ENCODE measurements around the gene TENM4.

TENM4 gene

DNA sequence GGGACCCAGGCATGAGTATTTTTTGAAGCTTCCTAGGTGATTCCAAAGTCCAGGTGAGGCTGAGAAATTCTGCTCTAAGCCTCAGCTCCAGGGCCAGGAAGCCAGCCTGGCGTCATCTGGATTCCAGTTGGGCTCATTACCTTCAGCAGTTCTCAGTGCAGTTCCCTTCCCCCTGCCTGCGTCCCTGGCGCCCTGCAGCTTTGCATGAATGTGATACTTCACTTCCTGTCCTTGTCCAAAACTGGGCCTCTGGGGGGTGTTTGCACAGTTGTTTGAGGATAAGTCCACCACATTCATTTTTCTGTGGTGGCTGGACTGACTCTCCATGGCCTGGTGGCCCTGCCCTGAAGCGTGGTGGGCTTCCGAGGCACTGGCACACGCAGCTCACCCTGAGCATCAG is 98.1 kb downstream of the TENM4 start:
- no peak for DNase-seq (ENCODE audit: low read depth)

DNA sequence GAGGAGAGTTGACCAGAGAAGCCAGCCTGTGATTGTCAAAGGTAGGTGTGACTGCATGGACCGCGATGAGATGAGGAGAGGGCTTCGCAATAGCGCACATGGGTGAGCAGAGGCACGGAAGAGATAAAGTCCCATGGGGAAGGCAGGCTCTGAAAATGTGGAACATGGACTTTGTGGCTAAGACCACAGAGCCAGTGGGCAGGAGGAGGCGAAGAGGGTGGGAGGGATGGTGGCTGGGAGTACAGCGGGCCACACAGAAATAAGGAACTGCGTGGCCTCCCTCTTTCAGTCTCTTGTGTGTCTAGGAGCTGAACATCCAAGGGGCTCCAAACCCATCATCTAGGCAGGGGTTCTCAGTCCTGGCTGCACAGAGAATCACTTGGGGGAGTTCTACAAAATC is 98.6 kb downstream of the TENM4 start:
- no peak for DNase-seq (ENCODE audit: low read depth)

DNA sequence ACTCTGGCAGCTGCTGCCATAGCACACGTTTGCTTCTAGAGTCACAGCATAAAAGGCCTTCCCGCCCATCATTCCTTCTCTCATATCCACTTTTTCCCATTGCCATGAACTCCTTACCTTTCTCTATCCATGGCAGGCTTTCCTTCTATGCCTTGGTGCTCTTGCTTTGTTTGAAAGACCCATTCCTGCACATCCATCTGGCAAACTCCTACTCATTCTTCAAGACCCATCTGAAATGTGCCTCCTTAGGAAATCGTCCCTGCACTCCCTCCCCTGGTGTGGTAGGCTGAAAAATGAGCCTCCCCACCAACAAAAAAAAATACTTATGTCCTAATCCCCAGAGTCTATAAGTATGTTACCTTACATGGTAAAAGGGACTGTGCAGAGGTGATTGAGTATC is 100.3 kb downstream of the TENM4 start:
- no peak for DNase-seq (ENCODE audit: low read depth)

DNA sequence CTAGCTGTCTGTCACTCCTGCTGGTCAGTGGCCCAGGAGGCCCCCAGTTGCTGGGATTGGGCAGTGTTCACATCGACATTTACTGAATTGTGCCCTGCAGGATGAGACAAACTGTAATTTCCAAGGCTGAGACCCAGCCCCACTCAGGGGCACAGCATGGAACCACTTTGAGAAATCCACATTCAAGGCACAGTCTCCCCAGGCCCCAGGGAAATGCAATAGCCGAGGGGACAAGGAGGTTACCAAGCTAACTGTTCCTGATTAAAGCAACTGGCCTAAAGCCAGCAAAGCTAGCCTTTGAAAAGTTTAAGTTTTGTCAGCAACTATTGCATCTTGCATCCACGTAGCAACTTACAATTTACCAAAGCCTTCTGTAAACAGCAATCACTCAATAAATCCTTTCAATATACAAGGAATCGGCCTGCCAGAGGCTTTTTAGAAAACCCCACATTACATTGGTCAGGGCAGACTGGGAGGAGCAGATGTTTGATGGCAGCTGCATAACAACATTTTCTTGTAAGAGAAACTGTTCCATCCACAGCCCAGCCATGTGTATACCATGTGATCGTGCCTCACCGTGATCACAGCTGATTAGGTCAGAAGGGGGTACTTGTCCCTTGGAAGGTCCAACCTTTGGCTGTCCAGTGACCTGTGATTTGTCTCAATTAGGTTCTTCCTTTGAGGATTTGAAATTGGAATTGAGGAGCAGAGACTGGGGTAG is 103.9 kb downstream of the TENM4 start:
- no peak for DNase-seq (ENCODE audit: low read depth)

DNA sequence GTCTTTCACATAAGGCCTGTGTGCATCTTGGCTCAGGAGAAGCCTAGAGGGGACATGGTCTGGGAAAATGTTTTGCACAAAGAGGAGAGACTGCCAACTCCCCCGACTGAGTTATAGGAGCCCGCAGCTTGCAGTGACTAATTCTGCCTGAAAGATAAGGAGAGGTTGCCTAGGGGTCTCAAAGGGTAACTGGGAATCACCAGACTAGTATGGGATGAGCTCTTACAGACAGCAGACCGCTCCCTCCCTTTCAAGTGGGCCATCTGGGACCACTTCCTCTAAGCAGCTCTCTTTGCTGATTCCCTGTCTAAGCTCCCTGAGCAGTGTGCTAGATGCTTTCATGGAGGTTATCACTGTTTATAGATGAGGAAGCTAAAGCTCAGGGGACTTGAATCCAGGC is 105.1 kb downstream of the TENM4 start:
- no peak for DNase-seq (ENCODE audit: low read depth)

DNA sequence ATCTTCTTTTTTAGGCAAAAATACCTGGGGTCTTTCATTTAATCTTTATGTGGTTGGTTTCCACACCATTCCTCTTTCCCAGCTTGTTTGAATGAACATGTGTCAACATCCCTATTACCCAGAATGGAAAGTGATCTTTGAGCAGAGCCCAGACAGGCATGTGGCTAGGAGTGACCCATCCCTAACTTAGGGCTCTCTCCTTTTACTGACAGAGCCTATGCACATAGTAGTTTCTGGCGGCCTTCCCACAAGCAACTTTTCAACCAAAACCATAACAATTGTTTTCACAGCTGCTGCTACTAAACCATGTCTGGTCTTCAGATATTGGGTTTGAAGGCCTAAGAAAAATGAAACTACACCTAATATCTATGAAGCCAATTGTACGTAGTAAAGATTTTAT is 107.5 kb downstream of the TENM4 start:
- no peak for DNase-seq (ENCODE audit: low read depth)

DNA sequence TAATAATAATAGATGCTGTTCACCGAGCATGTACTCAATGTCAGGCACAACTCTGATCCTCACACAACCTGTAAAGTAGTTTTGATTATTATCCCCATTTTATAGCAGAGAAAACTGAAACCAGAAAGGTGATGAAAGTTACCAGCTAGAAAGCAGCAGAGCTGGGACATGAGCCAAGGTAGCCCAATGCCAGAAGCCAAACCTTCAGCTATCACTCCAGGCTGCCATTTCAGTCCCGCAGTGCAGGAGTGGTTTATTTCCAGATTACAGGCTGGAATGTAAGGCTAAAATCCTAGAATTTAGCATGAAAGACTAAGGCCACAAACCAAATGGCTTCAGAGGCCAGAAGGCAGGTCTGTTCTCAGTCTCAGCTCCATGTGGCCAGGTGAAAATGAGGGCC is 108.8 kb downstream of the TENM4 start:
- DNase-seq (ENCODE audit: low read depth): no peak

DNA sequence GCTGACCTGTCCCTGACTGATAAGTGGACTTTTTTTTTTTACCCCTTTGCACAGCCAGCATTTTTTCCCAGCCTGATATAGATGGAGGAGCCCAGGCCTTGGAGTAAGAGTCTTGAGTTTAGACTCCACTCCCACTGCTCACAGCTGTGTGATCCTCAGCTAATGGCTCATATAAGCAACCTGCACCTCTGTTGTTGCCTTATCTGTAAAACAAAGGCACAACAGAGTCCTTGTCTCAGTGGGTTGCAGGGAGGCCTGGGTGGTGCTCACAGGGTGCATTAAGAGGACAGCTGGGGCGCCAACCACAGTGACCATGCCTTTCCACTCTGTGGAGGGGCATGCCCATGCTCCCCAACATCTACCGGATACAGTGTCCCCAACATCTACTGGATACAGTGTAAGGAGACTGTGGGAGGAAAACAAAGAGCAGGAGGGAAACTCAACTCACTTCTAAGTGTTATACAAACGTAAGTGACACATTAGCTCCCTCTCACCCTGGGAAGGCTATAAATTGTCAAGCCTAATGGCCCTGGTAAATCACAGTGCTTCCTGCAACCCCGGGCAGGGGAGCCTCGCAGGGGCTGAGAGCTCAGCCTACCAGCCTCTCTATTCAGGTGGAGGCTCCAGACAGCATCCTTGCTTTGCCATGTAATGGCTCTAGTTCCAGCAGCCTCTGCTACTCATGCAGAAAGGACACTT is 109.5 kb downstream of the TENM4 start:
- no peak for DNase-seq (ENCODE audit: low read depth)

DNA sequence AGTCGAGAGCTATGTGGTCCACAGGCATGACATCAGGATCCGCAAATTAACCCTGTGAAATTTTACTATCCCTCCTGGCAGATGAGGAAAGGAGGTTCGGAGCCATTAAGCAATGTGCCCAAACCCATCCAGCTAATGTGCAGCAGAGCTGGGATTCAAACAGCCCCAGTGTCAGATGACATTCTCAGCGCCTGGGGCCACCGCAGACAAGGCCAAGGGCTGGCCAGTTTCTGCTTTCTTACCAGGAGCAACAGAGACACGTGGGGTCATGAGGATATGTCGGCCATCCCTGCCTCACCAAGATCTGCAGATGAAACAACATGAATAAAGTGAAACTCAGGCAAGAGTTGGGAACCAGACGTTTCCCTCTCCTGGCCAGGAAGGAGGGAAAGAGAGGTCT is 110.2 kb downstream of the TENM4 start:
- DNase-seq (ENCODE audit: low read depth): no peak

DNA sequence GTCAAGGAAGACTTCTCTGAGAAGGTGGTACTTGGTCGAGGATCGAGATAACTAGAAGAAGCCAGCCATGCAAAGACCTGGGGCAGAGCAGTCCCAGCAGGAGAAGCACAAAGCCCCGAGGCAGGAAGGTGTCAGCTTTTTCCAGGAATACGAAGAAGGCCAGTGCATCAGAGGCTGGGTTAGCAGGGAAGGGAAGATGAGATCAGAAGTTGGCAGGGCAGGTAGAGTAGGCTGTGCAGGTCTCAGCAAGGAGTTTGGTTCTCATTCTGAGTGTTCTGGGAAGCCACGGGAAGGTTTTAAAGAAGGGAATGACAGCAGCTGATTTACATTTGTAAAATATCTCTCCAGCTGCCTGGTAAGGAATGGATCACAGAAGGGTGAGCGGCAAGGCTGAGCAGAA is 111.3 kb downstream of the TENM4 start:
- no peak for DNase-seq (ENCODE audit: low read depth)

DNA sequence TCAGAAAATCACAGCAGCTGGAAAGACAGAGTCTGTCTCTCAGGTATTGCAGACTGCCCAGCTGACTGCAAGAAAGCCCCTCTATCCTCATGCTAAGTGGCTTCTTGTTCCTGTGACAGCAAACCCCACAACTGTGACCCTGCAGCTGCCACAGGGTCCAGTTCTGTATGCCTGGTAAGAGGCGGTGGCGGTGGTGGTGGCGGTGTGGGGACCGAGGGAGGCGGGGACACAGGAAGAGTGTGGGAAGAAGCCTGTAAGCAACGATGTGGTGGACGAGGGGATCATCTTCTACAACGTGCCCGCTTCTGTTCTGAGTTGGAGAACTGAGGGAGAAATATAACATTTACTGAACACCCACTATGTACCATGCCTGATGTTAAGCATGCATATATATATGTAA is 112.4 kb downstream of the TENM4 start:
- DNase-seq (ENCODE audit: low read depth): no peak

DNA sequence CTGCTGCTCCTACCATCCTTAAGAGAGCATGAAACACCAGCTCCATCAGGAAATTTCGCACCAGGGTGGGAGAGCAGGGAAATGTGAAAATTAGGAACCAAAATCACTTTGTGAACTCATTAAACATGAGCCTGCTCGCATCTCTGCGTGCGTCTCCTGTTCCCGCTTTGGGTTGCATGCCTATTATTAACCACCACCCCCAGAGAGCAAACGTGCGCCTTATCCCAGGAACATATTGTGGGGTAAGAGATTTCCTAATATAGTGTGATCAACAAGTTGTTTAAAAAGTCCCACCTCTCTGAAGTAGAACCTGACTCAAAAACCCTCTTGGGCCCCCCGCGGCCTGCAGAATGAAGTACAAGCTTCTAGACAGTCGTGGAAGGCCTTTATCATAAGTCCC is 115.0 kb downstream of the TENM4 start:
- DNase-seq (ENCODE audit: low read depth): no peak

DNA sequence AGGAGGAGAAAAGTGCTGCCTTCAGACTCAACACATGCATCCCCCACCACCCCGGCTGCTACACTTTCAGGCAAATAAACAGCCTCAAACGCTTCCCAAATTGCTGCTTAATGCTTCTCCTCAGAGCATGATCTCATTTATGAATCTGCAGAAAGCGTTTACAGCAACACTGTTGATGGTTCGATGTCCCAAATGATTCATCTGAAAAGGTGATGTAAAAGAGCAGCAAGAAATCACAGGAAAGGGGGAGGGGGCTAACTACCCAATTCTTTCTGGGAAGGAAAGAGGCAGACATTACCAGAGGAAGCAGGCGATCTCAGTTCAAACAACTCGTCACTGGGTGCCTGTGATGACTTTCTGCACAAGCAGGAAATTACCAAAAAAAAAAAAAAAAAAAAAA is 119.6 kb downstream of the TENM4 start:
- DNase-seq (ENCODE audit: low read depth): no peak

DNA sequence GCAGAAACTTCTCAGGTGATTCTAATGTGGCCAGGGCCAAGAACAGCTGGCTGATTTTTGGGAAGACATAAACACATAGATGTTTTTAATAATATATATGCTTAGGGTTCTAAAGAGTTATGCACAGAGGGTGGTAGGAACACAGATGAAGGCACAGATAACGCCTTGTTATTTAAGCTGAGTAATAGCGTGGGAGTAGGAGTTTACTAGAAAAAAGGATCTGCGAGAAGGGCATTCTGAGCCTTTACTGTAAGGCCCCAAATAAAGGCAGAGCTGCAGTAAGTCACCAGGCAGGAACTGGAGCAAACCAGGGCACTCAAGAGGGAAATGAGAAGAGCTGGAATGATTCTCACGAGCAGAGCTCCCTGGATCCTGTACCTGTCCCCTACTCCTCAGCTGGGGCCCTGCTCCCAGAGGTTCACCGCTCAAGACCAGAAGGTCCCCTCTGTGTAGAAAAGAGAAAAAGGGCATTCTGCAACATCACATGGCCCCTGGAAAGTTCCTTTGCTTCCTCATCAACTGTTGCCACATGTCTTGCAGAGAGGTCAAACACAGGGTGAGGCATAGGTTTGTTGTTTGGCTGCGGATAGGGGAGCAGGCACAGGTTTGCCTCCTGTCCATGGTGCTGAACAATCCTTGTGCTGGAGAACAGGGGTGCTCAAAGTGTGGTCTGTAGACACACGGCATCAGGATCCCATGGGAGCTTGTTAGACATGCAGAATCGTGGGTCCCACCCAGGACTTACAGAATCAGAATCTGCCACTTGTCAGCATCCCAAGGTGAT is 125.7 kb downstream of the TENM4 start:
- no peak for DNase-seq (ENCODE audit: low read depth)

DNA sequence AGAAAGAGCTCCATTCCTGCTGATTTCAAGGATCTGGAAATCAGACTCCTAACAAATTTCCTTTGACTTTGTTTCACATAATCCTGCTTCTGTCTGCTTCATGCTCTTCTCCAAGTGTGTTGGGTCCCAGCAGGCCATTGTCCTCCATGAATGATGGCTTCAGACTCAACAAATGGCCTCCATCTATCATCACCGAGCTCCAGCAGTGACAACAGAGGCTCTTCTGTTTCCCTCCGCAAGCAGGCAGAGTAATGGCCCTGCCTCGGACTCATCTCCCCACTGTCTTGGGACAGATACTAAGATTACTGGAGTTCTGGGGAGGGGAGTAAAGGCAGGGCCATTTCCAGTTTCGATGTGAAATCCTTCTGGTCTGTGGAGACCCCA is 127.3 kb downstream of the TENM4 start:
- DNase-seq (ENCODE audit: low read depth): no peak

DNA sequence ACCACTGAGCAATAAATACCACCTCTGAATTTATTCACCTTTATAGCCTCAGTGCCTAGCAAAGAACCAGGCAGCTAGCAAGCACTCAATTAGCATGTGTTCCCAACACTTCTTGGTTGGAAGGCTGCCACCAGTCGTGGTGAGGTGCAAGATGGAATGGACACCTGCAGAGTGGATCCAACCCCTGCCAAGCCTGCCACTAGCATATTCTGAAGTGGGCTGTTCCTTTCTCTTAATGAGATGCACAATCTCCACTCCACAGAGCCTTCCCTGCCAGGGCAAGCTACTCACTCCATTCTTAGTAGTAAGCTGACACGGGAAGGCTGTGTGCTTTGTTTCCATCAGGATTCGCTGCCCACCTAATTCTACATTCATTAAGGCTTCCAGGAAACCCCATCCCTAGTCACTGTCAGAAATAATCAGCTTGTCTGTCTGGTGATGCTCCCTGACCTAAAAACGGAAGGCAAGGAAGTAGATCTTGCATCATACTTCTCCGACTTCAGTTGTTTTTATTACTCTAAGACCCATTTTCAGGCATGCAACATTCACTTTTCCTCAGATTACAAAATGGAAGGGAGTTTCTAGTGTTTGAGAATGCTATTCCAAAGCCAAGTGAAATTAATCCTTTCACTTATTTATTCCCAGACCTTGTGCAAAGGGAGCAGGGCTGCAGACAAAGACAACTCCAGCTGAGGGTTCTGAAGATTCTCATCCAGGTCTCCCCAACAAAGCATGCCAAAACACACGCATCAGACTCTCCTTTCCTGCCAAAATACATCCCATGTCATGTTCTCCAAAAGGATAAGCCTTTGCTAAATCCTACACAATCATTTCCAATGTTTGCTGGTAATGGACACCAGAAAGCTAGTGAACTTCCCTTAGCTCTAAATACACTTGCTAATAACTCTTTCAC is 128.0 kb downstream of the TENM4 start:
- DNase-seq (ENCODE audit: low read depth): no peak

DNA sequence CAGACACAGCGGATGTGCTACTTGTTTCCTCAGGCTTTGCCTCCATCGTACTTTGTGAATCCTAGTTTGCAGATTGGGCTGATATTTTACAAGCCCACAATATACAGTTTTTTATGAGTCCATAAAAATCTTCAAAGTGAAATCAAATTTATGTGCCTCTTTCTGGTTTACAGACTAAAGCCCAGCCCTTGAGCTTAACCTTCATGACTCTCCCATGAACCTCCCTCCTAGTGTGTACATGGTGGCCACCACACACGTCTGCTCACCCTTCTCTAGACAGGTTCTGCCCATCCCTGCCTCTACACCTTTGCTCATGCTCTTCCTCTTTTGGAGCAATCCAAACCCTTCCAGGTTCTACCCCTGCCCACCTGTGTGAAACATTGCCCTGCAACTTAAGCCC is 129.4 kb downstream of the TENM4 start:
- no peak for DNase-seq (ENCODE audit: low read depth)

DNA sequence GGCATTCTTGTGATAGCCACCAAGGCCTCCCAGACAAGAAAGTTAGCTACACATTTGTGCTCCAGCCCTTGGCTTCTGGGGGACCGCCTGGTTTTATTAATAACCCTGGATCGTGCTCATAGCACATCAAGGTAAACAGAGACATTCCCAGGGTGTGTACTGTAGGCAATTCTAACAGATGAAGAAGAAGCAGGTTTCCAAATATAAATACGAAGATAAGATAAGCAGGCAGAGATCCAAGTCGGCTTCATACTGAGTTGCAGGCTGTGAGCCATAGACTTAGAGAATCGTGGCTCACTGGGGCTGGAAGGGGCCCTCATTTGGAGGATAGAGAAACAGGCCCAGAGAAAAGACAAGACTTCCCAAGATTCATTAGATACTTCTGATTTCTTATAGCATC is 131.4 kb downstream of the TENM4 start:
- no peak for DNase-seq (ENCODE audit: low read depth)

DNA sequence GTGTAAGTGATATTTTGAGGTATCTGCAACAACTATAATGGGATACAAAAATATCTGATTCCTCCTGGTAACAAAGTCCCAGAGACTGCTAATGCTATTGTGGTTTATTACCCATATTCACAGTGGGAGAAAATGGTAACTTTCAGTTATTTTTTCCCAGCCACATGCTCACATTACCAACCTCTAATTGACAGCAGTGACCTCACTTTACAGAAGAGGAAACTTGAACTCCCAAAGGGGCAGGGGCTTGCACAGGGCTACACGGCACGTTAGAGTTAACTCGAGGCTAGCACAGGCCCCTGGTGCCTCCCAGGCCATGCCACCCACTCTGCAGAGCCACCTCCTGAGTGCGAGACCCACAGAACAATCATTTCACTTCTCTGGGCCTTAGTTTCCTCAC is 132.4 kb downstream of the TENM4 start:
- no peak for DNase-seq (ENCODE audit: low read depth)

DNA sequence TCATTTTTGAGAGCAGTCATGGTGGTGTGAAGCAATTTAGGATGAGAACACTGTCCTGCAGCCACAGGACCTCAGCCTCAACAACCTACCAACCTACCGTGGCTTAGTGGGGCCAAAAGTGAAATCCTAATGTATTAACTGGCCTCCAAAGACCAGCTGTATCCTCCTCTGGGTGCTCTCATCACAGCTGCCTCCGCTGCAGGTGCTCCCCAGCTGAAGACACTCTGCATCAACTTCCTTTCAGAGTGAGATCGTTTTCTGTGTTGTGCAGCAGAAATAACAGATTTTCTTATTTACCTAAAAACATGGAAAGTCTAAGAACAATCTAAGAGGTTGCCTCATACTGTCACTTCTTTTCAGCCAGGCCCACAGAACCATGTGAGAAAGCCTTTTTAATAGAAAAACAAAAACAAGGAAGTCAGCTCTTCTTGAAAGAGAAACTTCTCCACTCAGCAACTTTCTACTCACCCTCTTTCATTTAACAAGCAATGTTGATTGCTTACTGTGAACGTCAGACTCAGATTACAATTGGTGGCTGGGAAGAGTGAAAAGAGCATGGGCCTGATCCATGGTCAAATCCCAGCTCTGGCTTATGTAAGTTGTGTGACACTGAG is 136.1 kb downstream of the TENM4 start:
- DNase-seq (ENCODE audit: low read depth): no peak

DNA sequence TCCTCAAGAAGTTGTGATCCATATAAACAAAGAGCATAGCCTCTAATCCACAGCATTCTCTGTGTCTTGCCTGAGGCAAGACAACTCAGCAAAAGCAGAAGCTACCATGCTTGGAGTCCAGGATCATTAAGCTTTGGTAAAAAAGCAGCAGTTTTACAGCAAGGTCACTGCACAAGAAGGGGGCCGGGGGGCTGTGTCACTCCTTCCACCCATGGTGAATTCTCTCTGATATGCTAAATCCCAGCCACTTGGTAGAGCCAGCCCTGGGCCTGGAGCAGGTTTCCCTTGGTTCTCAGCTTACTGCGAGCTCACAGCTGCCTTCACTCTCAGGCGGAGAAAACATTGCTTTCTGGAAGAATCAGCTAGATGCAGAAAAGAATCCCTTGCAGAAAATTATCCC is 144.7 kb downstream of the TENM4 start:
- no peak for DNase-seq (ENCODE audit: low read depth)
